Measurements from ENCODE around the gene ZNF525. TPM values are rescaled to one million over a fixed set of nuclear protein-coding genes. Genes with fewer than 3 reads are reported as not detected.
"Not testable (repeated sequence)": the region's sequence is repeated elsewhere in the genome, so short reads cannot be mapped to it uniquely, and the experiment has no call there.

The ZNF525 gene
- total RNA-seq (2021; fragmentation: NEBNext Ultra II Directional; extraction: Animal tissue kit (Norgen Biotek cat#: 25700)): 1 to 10 TPM; 2.5 to 5.3 (median 3.9) TPM
- long read RNA-seq, partial matches to known transcripts: 0 of 1 reads
- long read RNA-seq, other reads (novel, unspliced or antisense): 0 of 1 reads

- Mint-ChIP-seq H3K4me1 (ENCODE audit: low read depth) (peaks cover 10% of the 10 kb centered on the region), H3K36me3 (ENCODE audit: low read depth) (no peaks in the 10 kb centered on the region), H3K27ac (peak within 1 kb of the TSS; percentile 82), H3K9me3 (no peaks in the 10 kb centered on the region; the same call in 1 of the 2 replicates), H3K27me3 (ENCODE audit: insufficient read depth) (peaks cover 1% of the 10 kb centered on the region), H3K4me3 (peak within 1 kb of the TSS; percentile 96)
- peak; percentile 58 for DNase-seq
- TF ChIP-seq CTCF (IDR thresholded peaks at IDR 0.05): peak; percentile 65
Measured at GRCh38 chr19:53365134-53365898, at the start of gene ZNF525. ZNF525 (plus strand) TSS chr19:53365705; CDS start chr19:53372282, 6,577 bp downstream.

GRCh38 chr19:53328967-53329366 is 36.5 kb upstream of the ZNF525 start:
- DNase-seq: no peak

GRCh38 chr19:53332484-53332883 is 33.0 kb upstream of the ZNF525 start:
- peaks cover 4% of the 10 kb centered on the region for H3K27me3 Mint-ChIP-seq (ENCODE audit: insufficient read depth)
- DNase-seq: no peak
- peaks cover 15% of the 10 kb centered on the region for H3K4me1 Mint-ChIP-seq (ENCODE audit: low read depth)
- H3K9me3 Mint-ChIP-seq: peaks cover 28% of the 10 kb centered on the region
- H3K36me3 Mint-ChIP-seq (ENCODE audit: low read depth): peaks cover 37% of the 10 kb centered on the region
- no peak for TF ChIP-seq CTCF (IDR thresholded peaks at IDR 0.05)
- peak overlapping the region; percentile 86 for H3K27ac Mint-ChIP-seq
- peak overlapping the region; percentile 91 for H3K4me3 Mint-ChIP-seq

More at GRCh38 chr19:53328967-53329366, 36.5 kb upstream of the ZNF525 start:
- no peak overlapping the region for H3K4me3 Mint-ChIP-seq
- H3K9me3 Mint-ChIP-seq: peaks cover 32% of the 10 kb centered on the region
- peaks cover 23% of the 10 kb centered on the region for H3K36me3 Mint-ChIP-seq (ENCODE audit: low read depth)
- no peak overlapping the region for H3K27ac Mint-ChIP-seq
- H3K4me1 Mint-ChIP-seq (ENCODE audit: low read depth): peaks cover 8% of the 10 kb centered on the region
- peaks cover 1% of the 10 kb centered on the region; the same call in 1 of the 2 replicates for H3K27me3 Mint-ChIP-seq (ENCODE audit: insufficient read depth)
- TF ChIP-seq CTCF (IDR thresholded peaks at IDR 0.05): no peak

GRCh38 chr19:53333066-53333462 is 32.4 kb upstream of the ZNF525 start:
- Mint-ChIP-seq H3K27ac (peak overlapping the region; percentile 86), H3K4me1 (ENCODE audit: low read depth) (peaks cover 15% of the 10 kb centered on the region), H3K4me3 (peak overlapping the region; percentile 91), H3K9me3 (peaks cover 23% of the 10 kb centered on the region), H3K27me3 (ENCODE audit: insufficient read depth) (peaks cover 4% of the 10 kb centered on the region), H3K36me3 (ENCODE audit: low read depth) (peaks cover 43% of the 10 kb centered on the region)
- DNase-seq: no peak
- TF ChIP-seq CTCF (IDR thresholded peaks at IDR 0.05): no peak

GRCh38 chr19:53333463-53334449 is 31.7 kb upstream of the ZNF525 start, which contains the start of gene ZNF845:
ZNF845 (plus strand) TSS chr19:53333749; CDS start chr19:53341308, 7,559 bp downstream.
- Mint-ChIP-seq H3K4me3 (peak within 1 kb of the TSS; percentile 91), H3K4me1 (ENCODE audit: low read depth) (peaks cover 15% of the 10 kb centered on the region), H3K27ac (peak within 1 kb of the TSS; percentile 86), H3K36me3 (ENCODE audit: low read depth) (peaks cover 45% of the 10 kb centered on the region), H3K9me3 (peaks cover 19% of the 10 kb centered on the region), H3K27me3 (ENCODE audit: insufficient read depth) (peaks cover 4% of the 10 kb centered on the region)
- TF ChIP-seq CTCF (IDR thresholded peaks at IDR 0.05): no peak
- peak; percentile 93 for DNase-seq

- H3K36me3 Mint-ChIP-seq (ENCODE audit: low read depth): peaks cover 94% of the 10 kb centered on the region
- H3K27ac Mint-ChIP-seq; H3K4me3 Mint-ChIP-seq; DNase-seq; H3K4me1 Mint-ChIP-seq (ENCODE audit: low read depth); H3K27me3 Mint-ChIP-seq (ENCODE audit: insufficient read depth): not testable (repeated sequence)
- peaks cover 63% of the 10 kb centered on the region for H3K9me3 Mint-ChIP-seq
Measured at GRCh38 chr19:53344403-53344802, 21.1 kb upstream of the ZNF525 start.

All from HFFc6 (cell line).